ENCODE results near the gene AKAP13. TPM values are rescaled to one million over a fixed set of nuclear protein-coding genes. Genes with fewer than 3 reads are reported as not detected.
A peak's percentile ranks its signal among the peaks of the same experiment; 100 is the strongest.

Gene AKAP13
- 358 and 380 TPM in 2 replicates for total RNA-seq
- 218 TPM for total RNA-seq (2013)
- polyA plus RNA-seq = 73.8 and 80.6 TPM in 2 replicates
- polyA minus RNA-seq = 240 and 283 TPM in 2 replicates

- Histone ChIP-seq H2AFZ (ENCODE audit: insufficient read depth, low read depth, low read length, poor library complexity, severe bottlenecking) (peak within 1 kb of the TSS; percentile 67), H3K4me2 (replicated peaks; ENCODE audit: low read depth, low read length, poor library complexity, severe bottlenecking) (peak within 1 kb of the TSS; percentile 78), H3K27me3 (replicated peaks in 1 of 4; ENCODE audit: control extremely low read depth in 1 of 4, control insufficient read depth in 3 of 4, insufficient read depth in 4 of 4, low read length in 3 of 4) (peaks cover 0 to 4% (median 0%) of the 10 kb centered on the region in 4 experiments), H3K9ac (ENCODE audit: low read length) (peak within 1 kb of the TSS; percentile 78), H3K4me1 (ENCODE audit: control insufficient read depth in 2 of 2, insufficient read depth in 2 of 2, low read length in 2 of 2) (peaks cover 35 to 42% of the 10 kb centered on the region in 2 donors), H3K79me2 (ENCODE audit: control insufficient read depth, insufficient read depth, low read length) (peaks cover 39% of the 10 kb centered on the region), H3K27ac (ENCODE audit: low read length in 2 of 2) (peak within 1 kb of the TSS; percentile 79 to 85), H4K20me1 (ENCODE audit: control insufficient read depth, insufficient read depth, low read length, poor library complexity, severe bottlenecking) (peaks cover 40% of the 10 kb centered on the region), H3K36me3 (replicated peaks in 1 of 2; ENCODE audit: control extremely low read depth in 1 of 2, control insufficient read depth in 1 of 2, extremely low read depth in 1 of 2, insufficient read depth in 2 of 2, low read length in 1 of 2) (no peaks in the 10 kb centered on the region), H3K9me3 (ENCODE audit: control extremely low read depth in 1 of 3, control insufficient read depth in 2 of 3, insufficient read depth in 1 of 3, low read length in 2 of 3) (no peaks in the 10 kb centered on the region), H3K4me3 (ENCODE audit: control extremely low read depth in 1 of 5, extremely low read depth in 1 of 5, insufficient read depth in 1 of 5, low read depth in 2 of 5, low read length in 4 of 5) (peak within 1 kb of the TSS; percentile 65 to 90 (median 69))
- WGBS (ENCODE audit: insufficient coverage) = under 1% methylated on average over 54 of the region's 54 CpGs
- ChIA-PET CTCF (interaction anchor here (0.7 to 6.3 kb wide), 9 partner anchors 24 to 90 kb away, joined by 3 to 89 read pairs (median 7); no protein-coding TSS in a partner anchor), POLR2A (interaction anchor here (0.6 to 3.8 kb wide), 10 partner anchors 12 to 202 kb away, joined by 3 to 26 read pairs (median 4); no protein-coding TSS in a partner anchor)
- peak; percentile 97 for DNase-seq
- no peaks in the 10 kb centered on the region for H3K9me3 Mint-ChIP-seq (ENCODE audit: insufficient read depth)
- H3K27ac Mint-ChIP-seq = peak within 1 kb of the TSS; percentile 90
- ATAC-seq (ENCODE audit: low read depth) = peak; percentile 78
- peaks cover 44% of the 10 kb centered on the region for H3K4me1 Mint-ChIP-seq
- intact Hi-C loops (cut with micrococcal nuclease) = loop anchor here (5.0 kb wide), 2 partner anchors 62 to 157 kb away; no protein-coding TSS in a partner anchor
- peak within 1 kb of the TSS; percentile 86 for H3K4me3 Mint-ChIP-seq
- TF ChIP-seq CTCF (IDR thresholded peaks at IDR 0.05) = no peak
- no peak for TF ChIP-seq EZH2 (IDR thresholded peaks at IDR 0.05; ENCODE audit: borderline replicate concordance, insufficient read depth, low read depth, low read length, poor library complexity, severe bottlenecking)
- H3K27me3 Mint-ChIP-seq = peaks cover 4% of the 10 kb centered on the region
Observed at GRCh38 chr15:85380217-85380811, at the start of gene AKAP13. Gene AKAP13 (plus strand): TSS chr15:85380603. CDS start chr15:85485721, 105,118 bp downstream.

Data from B cell (primary cell).